ENCODE results near the gene HLCS. TPM values are rescaled to one million over a fixed set of nuclear protein-coding genes. Genes with fewer than 3 reads are reported as not detected.

Gene HLCS
- total RNA-seq, 1 donor: 59.7 TPM

GRCh38 chr21:36985751-36986594 lies 19.5 kb upstream of the HLCS start:
- Histone ChIP-seq H3K4me2 (ENCODE audit: insufficient read depth, low read length) (no peak overlapping the region), H3K27me3 (ENCODE audit: insufficient read depth, low read length) (no peaks in the 10 kb centered on the region), H3K27ac (ENCODE audit: low read depth, low read length) (no peak overlapping the region), H3K79me2 (ENCODE audit: insufficient read depth, low read length) (no peaks in the 10 kb centered on the region), H2AFZ (ENCODE audit: low read length) (no peak overlapping the region), H3K4me1 (ENCODE audit: insufficient read depth, low read length) (peaks cover 9% of the 10 kb centered on the region), H4K20me1 (ENCODE audit: insufficient read depth, low read length) (no peaks in the 10 kb centered on the region), H3K9me3 (ENCODE audit: low read depth, low read length) (no peaks in the 10 kb centered on the region), H3K4me3 (ENCODE audit: insufficient read depth, low read length) (no peak overlapping the region), H3K36me3 (ENCODE audit: insufficient read depth, low read length) (no peaks in the 10 kb centered on the region)
- TF ChIP-seq CTCF (IDR thresholded peaks at IDR 0.05; ENCODE audit: extremely low read depth, low read depth, low read length): no peak
- DNase-seq (ENCODE audit: insufficient read length, low spot score, missing footprints): no peak

GRCh38 chr21:36981977-36982700 lies 15.7 kb upstream of the HLCS start:
- H3K27me3 ChIP-seq (ENCODE audit: insufficient read depth, low read length): no peaks in the 10 kb centered on the region
- H4K20me1 ChIP-seq (ENCODE audit: insufficient read depth, low read length): no peaks in the 10 kb centered on the region
- H3K79me2 ChIP-seq (ENCODE audit: insufficient read depth, low read length): no peaks in the 10 kb centered on the region
- H3K9me3 ChIP-seq (ENCODE audit: low read depth, low read length): no peaks in the 10 kb centered on the region
- no peak overlapping the region for H3K27ac ChIP-seq (ENCODE audit: low read depth, low read length)
- H3K4me3 ChIP-seq (ENCODE audit: insufficient read depth, low read length): no peak overlapping the region
- no peak overlapping the region for H3K4me2 ChIP-seq (ENCODE audit: insufficient read depth, low read length)
- H3K36me3 ChIP-seq (ENCODE audit: insufficient read depth, low read length): no peaks in the 10 kb centered on the region
- no peak for TF ChIP-seq CTCF (IDR thresholded peaks at IDR 0.05; ENCODE audit: extremely low read depth, low read depth, low read length)
- no peak overlapping the region for H2AFZ ChIP-seq (ENCODE audit: low read length)
- DNase-seq (ENCODE audit: insufficient read length, low spot score, missing footprints): no peak
- peaks cover 18% of the 10 kb centered on the region for H3K4me1 ChIP-seq (ENCODE audit: insufficient read depth, low read length)

- peaks cover 19% of the 10 kb centered on the region for H3K4me1 ChIP-seq (ENCODE audit: insufficient read depth, low read length)
- no peaks in the 10 kb centered on the region for H3K9me3 ChIP-seq (ENCODE audit: low read depth, low read length)
- no peaks in the 10 kb centered on the region for H3K27me3 ChIP-seq (ENCODE audit: insufficient read depth, low read length)
- peak overlapping the region; percentile 85 for H2AFZ ChIP-seq (ENCODE audit: low read length)
- no peak for DNase-seq (ENCODE audit: insufficient read length, low spot score, missing footprints)
- H3K27ac ChIP-seq (ENCODE audit: low read depth, low read length): no peak overlapping the region
- H3K36me3 ChIP-seq (ENCODE audit: insufficient read depth, low read length): no peaks in the 10 kb centered on the region
- H3K4me2 ChIP-seq (ENCODE audit: insufficient read depth, low read length): peak overlapping the region; percentile 91
- TF ChIP-seq CTCF (IDR thresholded peaks at IDR 0.05; ENCODE audit: extremely low read depth, low read depth, low read length): no peak
- H3K4me3 ChIP-seq (ENCODE audit: insufficient read depth, low read length): peak overlapping the region; percentile 76
- H4K20me1 ChIP-seq (ENCODE audit: insufficient read depth, low read length): no peaks in the 10 kb centered on the region
- no peaks in the 10 kb centered on the region for H3K79me2 ChIP-seq (ENCODE audit: insufficient read depth, low read length)
These were observed 14.6 kb upstream of the HLCS start for GRCh38 chr21:36981049-36981391.

Measured in osteoblast (primary cell).